ENCODE results near the gene LMBR1L. TPM values are rescaled to one million over a fixed set of nuclear protein-coding genes. Genes with fewer than 3 reads are reported as not detected.

The LMBR1L gene
- total RNA-seq, 1 experiment from 2014 or later, result 55.1 TPM

GRCh38 chr12:49094160-49094974 lies 16.3 kb downstream of the LMBR1L start, which contains the start of gene DHH:
Gene DHH, minus strand, starts transcription at chr12:49094801. Its CDS starts 289 bp downstream, at chr12:49094512.
- peaks cover 2 to 23% (median 12%) of the 10 kb centered on the region in 3 experiments; a peak in 5 of 7 replicates for H3K36me3 Mint-ChIP-seq (ENCODE audit: insufficient read depth in 1 of 3, low read depth in 3 of 3)
- no peaks in the 10 kb centered on the region; a peak in 1 of 5 replicates for H3K9me3 Mint-ChIP-seq
- Histone ChIP-seq H3K9me3 (ENCODE audit: control insufficient read depth, low read depth, low read length) (no peaks in the 10 kb centered on the region), H4K91ac (ENCODE audit: insufficient read length, low read depth, low read length) (no peak within 1 kb of the TSS), H3K4me2 (ENCODE audit: insufficient read depth, insufficient read length, low read length) (peak within 1 kb of the TSS; percentile 79), H3K4me1 (ENCODE audit: insufficient read depth, low read length) (no peaks in the 10 kb centered on the region), H2BK15ac (ENCODE audit: low read depth, low read length) (no peak within 1 kb of the TSS), H2BK20ac (ENCODE audit: low read depth, low read length, poor library complexity, severe bottlenecking) (no peak within 1 kb of the TSS), H2BK12ac (ENCODE audit: insufficient read length, low read depth, low read length) (no peak within 1 kb of the TSS), H4K5ac (ENCODE audit: insufficient read length, low read depth, low read length) (no peak within 1 kb of the TSS), H4K8ac (replicated peaks; ENCODE audit: insufficient read length, low read depth, low read length) (no peak within 1 kb of the TSS), H3K79me2 (ENCODE audit: insufficient read depth, low read length) (no peaks in the 10 kb centered on the region), H3K4ac (ENCODE audit: low read depth, low read length) (no peak within 1 kb of the TSS), H3T11ph (ENCODE audit: low read length) (no peak within 1 kb of the TSS), H3K56ac (ENCODE audit: insufficient read length, low read depth, low read length) (no peak within 1 kb of the TSS), H2AFZ (ENCODE audit: low read length) (no peak within 1 kb of the TSS), H3K23me2 (ENCODE audit: insufficient read length, low read depth, low read length, poor library complexity, severe bottlenecking) (peaks cover 12% of the 10 kb centered on the region), H2AK5ac (ENCODE audit: insufficient read length, low read length) (no peak within 1 kb of the TSS), H3K27ac (ENCODE audit: insufficient read length, low read depth, low read length) (no peak within 1 kb of the TSS), H3K9ac (ENCODE audit: extremely low read depth, insufficient read length, low read length) (no peak within 1 kb of the TSS), H3K27me3 (ENCODE audit: insufficient read depth, low read length) (peaks cover 53% of the 10 kb centered on the region), H3K79me1 (ENCODE audit: insufficient read depth, low read depth, low read length, poor library complexity, severe bottlenecking) (no peaks in the 10 kb centered on the region), H3K14ac (ENCODE audit: insufficient read depth, low read length) (no peak within 1 kb of the TSS; the same call in 1 of the 2 replicates), H3K23ac (ENCODE audit: insufficient read length, low read depth, low read length) (no peak within 1 kb of the TSS), H2BK5ac (ENCODE audit: insufficient read length, low read length) (no peak within 1 kb of the TSS), H3K18ac (ENCODE audit: insufficient read length, low read depth, low read length) (no peak within 1 kb of the TSS), H4K20me1 (ENCODE audit: control insufficient read depth, insufficient read depth, insufficient read length) (peaks cover 4% of the 10 kb centered on the region), H2BK120ac (ENCODE audit: low read depth, low read length, poor library complexity, severe bottlenecking) (no peak within 1 kb of the TSS)
- WGBS (ENCODE audit: extremely low coverage, insufficient read length, low lambda C conversion rate), result no CpG with 5 or more reads among the region's 49 CpGs
- H3K27ac Mint-ChIP-seq, result no peak within 1 kb of the TSS
- peak within 1 kb of the TSS; percentile 34 to 74 for H3K4me3 Mint-ChIP-seq
- peak; percentile 80 for DNase-seq
- H3K27me3 Mint-ChIP-seq (ENCODE audit: low read depth), result peaks cover 66% of the 10 kb centered on the region
- peaks cover 29 to 51% of the 10 kb centered on the region in 2 experiments for H3K4me1 Mint-ChIP-seq
- no peak for TF ChIP-seq CTCF (conservative IDR thresholded peaks at IDR 0.05)

Data from H9 (cell line).